Aorta (tissue), 5 donors: Measurements from ENCODE around the gene PRKCA. TPM values are rescaled to one million over a fixed set of nuclear protein-coding genes. Genes with fewer than 3 reads are reported as not detected.
A peak's percentile ranks its signal among the peaks of the same experiment; 100 is the strongest.

ENCODE experiments used
- ATAC-seq: fragments of 200-7000 bp; cut with Tn5 transposase; one replicate; pipeline ENCODE4 v1.9.1; 2022; ENCODE audit warnings: moderate library complexity; ENCODE audit not compliant: low FRiP score
- DNase-seq, 2 donors: peaks; one replicate each; pipeline ENCODE4 v3.0.0-alpha.2; 2020
- H3K27ac ChIP-seq, 2 donors: one replicate each; pipeline ENCODE4 v1.5.1; 2013; ENCODE audit warnings: low read length in 2 of 2, mild to moderate bottlenecking in 2 of 2, moderate library complexity in 2 of 2, control low read depth in 1 of 2, inconsistent platforms in 1 of 2, low read depth in 1 of 2
- H3K27me3 ChIP-seq, 2 donors: one replicate each; pipeline ENCODE4 v1.6.1; 2013; ENCODE audit warnings: control low read depth in 1 of 2, low read length in 1 of 2, mild to moderate bottlenecking in 1 of 2, moderate library complexity in 1 of 2; ENCODE audit not compliant: insufficient read depth in 2 of 2, control insufficient read depth in 1 of 2
- H3K36me3 ChIP-seq, 2 donors: one replicate each; pipeline ENCODE4 v1.6.1; 2013; ENCODE audit warnings: control low read depth in 1 of 2, low read length in 1 of 2, mild to moderate bottlenecking in 1 of 2; ENCODE audit not compliant: insufficient read depth in 2 of 2, control insufficient read depth in 1 of 2
- H3K4me1 ChIP-seq, 2 donors: one replicate each; pipeline ENCODE4 v1.6.1; 2013; ENCODE audit warnings: low read length in 2 of 2, control low read depth in 1 of 2, mild to moderate bottlenecking in 1 of 2, moderate library complexity in 1 of 2; ENCODE audit not compliant: insufficient read depth in 2 of 2, control insufficient read depth in 1 of 2
- H3K4me3 ChIP-seq, 2 donors: one replicate each; pipeline ENCODE4 v1.5.1; 2013; ENCODE audit warnings: low read length in 2 of 2, control low read depth in 1 of 2, mild to moderate bottlenecking in 1 of 2
- H3K9me3 ChIP-seq: one replicate; pipeline ENCODE4 v1.6.1; 2013; ENCODE audit warnings: mild to moderate bottlenecking, low read length; ENCODE audit not compliant: control insufficient read depth
- WGBS, 2 donors: extraction: QIAGEN DNeasy Blood & Tissue Kit; methylation state at CpG; one replicate each; pipeline ENCODE4 v1.1.7; 2013; 5-methylcytosine and 5-hydroxymethylcytosine counted together
- intact Hi-C, 2 donors: fragments of 100-400 bp; cut with DNase I; formaldehyde crosslinking; loops; one replicate each; pipeline versions ENCODE4 v1.14.2 to v1.15.0; 2022
- polyA plus RNA-seq, 2 donors: library from polyadenylated mRNA; stranded (reverse); fragments of 200-250 nt; gene quantifications; one replicate each; pipeline ENCODE4 v1.2.3, GENCODE V29; 2013
- total RNA-seq, 2 donors: library from RNA; stranded (reverse); fragmentation: NEBNext Ultra II Directional; extraction: Animal tissue kit (Norgen Biotek cat#: 25700); gene quantifications; one replicate each; pipeline ENCODE4 v1.2.1, GENCODE V29; 2021
- donor health status: healthy with polysubstance abuse.
- donor health status: Bipolar disorder and iron deficiency.
- donor health status: DM: no; HTN: no; CAD: no.
- donor health status: DM: no; HTN: no; CAD: no.
- donor health status: DM: yes; HTN: yes; CAD: no.

Gene PRKCA
- total and polyA plus RNA-seq, 4 donors, result 2.7 to 15.4 (median 9.1) TPM

GRCh38 chr17:66326476-66327047 is 24.1 kb downstream of the PRKCA start:
- Histone ChIP-seq H3K4me3 (no peak overlapping the region), H3K27ac (no peak overlapping the region), H3K4me1 (no peaks in the 10 kb centered on the region), H3K36me3 (no peaks in the 10 kb centered on the region), H3K9me3 (no peaks in the 10 kb centered on the region), H3K27me3 (no peaks in the 10 kb centered on the region)
- intact Hi-C loops, result no loop called here
- DNase-seq (no peak), ATAC-seq (no peak)
- 96 to 100% methylated on average over 2 of the region's 2 CpGs for WGBS, 2 donors

DNA sequence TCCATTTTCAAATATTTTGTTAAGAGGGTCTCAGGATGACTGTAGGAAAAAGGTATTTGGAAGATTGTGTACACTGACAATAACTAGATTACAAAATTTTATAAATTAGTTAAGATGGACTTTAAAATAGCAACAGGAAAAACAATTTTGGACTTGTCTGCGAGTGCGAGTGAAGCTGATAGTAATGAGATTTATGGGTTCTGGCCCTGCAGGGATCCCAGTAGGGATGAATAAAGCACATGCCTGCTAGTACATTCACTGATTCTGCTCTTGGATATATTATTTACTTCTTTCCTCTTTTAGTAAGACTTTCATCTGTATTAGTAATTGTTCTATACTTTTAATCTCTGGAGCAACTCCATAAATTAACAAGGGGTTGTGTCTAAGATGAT is 28.2 kb downstream of the PRKCA start:
- intact Hi-C loops, result no loop called here
- Histone ChIP-seq H3K9me3 (no peaks in the 10 kb centered on the region), H3K27ac (no peak overlapping the region), H3K4me3 (no peak overlapping the region), H3K4me1 (no peaks in the 10 kb centered on the region), H3K27me3 (no peaks in the 10 kb centered on the region), H3K36me3 (no peaks in the 10 kb centered on the region)
- 51 to 68% methylated on average over 2 of the region's 2 CpGs for WGBS, 2 donors
- ATAC-seq, result peak; percentile 54
- no peak for DNase-seq

DNA sequence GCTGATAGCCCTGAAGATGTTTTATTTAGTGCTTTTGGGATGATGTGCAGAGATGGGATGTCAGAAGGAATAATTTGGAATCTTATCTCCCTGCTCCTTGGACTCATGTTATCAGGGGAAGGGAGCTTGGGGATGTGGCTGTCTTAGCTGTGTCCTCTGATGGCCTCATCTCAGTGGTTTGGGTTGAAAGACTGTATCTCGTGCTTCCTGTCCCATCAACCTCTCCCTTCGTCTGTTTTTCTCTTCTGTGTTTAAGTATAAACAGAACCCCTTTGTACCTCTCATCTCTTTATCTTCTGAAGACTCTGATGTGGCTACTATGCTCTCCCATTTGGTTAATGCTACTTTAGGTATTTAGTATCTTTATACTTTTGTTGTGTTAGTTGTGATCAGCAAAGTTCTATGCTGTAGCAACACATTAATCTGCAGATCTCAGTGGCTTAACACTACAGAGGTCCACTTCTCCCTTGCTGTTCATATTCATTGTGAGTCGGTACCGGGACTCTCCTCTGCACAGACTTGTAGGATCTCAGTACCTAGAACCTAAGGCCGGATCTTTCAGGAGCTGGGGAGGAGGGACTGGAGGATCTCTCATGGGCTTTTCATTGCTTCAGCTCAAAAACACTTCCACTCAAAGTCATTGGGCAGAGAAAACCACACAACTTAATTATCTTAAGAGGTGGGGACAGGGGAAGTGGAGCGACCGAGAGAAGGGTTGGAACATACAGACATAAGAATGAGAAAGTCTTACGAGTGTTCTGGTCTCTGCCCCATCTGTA is 28.8 kb downstream of the PRKCA start:
- no peaks in the 10 kb centered on the region for H3K27me3 ChIP-seq
- no peaks in the 10 kb centered on the region for H3K4me1 ChIP-seq
- ATAC-seq (peak; percentile 29), DNase-seq (no peak)
- intact Hi-C loops, result no loop called here
- no peak overlapping the region for H3K4me3 ChIP-seq
- 93 to 95% methylated on average over 8 of the region's 8 CpGs for WGBS, 2 donors
- H3K9me3 ChIP-seq, result no peaks in the 10 kb centered on the region
- no peak overlapping the region for H3K27ac ChIP-seq
- no peaks in the 10 kb centered on the region for H3K36me3 ChIP-seq

DNA sequence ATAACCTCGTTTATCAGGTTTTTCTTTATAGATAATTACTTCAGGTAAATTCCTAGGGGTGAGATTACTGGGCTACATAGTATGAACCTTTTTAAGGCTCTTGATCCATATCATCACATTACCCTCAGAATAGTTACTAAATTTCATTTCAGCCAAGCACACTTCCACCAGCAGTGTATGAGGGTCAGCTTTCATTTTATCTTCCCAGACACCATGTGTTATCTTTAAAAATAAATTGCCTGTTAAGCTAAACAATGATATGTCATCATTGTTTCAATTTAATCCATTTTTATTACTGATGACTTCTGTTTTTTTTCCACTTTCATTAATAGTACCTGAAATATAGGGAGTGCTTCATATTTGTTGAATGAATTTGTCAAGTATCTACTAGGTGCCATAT is 33.4 kb downstream of the PRKCA start:
- no peak overlapping the region for H3K27ac ChIP-seq
- WGBS, 2 donors, result 93% methylated on average over 1 of the region's 1 CpG
- no peaks in the 10 kb centered on the region for H3K36me3 ChIP-seq
- H3K27me3 ChIP-seq, result no peaks in the 10 kb centered on the region
- DNase-seq (no peak), ATAC-seq (no peak)
- no peak overlapping the region for H3K4me3 ChIP-seq
- H3K9me3 ChIP-seq, result no peaks in the 10 kb centered on the region
- intact Hi-C loops, result no loop called here
- no peaks in the 10 kb centered on the region for H3K4me1 ChIP-seq

GRCh38 chr17:66337268-66337667 is 34.9 kb downstream of the PRKCA start:
- Histone ChIP-seq H3K36me3 (no peaks in the 10 kb centered on the region), H3K27me3 (no peaks in the 10 kb centered on the region), H3K4me3 (no peak overlapping the region), H3K27ac (no peak overlapping the region), H3K9me3 (no peaks in the 10 kb centered on the region), H3K4me1 (no peaks in the 10 kb centered on the region)
- intact Hi-C loops, result no loop called here
- WGBS, 2 donors, result 79 to 85% methylated on average over 6 of the region's 6 CpGs
- ATAC-seq, result no peak
- DNase-seq, result no peak

- DNase-seq (no peak), ATAC-seq (peak; percentile 36)
- WGBS, 2 donors, result 16 to 17% methylated on average over 6 of the region's 6 CpGs
- Histone ChIP-seq H3K4me3 (no peak overlapping the region), H3K27me3 (no peaks in the 10 kb centered on the region), H3K27ac (no peak overlapping the region), H3K9me3 (no peaks in the 10 kb centered on the region), H3K36me3 (no peaks in the 10 kb centered on the region), H3K4me1 (no peaks in the 10 kb centered on the region)
- intact Hi-C loops, result no loop called here
Observed at GRCh38 chr17:66337866-66338485, 35.6 kb downstream of the PRKCA start.

DNA sequence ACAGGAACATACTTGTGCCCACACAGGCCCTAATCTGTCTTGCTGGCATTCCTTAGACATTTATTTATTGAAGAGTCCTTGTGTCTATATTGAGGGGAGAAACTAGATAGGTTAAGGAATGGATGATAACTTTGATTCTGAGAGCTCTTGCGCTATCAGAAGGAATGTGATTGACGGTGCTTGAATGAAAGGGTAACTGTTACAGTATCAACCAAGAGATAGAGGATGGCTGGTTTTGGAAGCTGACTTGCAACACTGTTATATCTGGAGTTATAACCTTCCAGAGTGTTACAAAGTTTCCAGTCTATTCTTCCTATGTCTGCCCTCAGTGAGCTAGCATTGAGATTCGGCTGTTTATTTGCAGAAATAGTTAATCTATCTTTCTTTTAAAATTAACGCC is 36.5 kb downstream of the PRKCA start:
- no peak overlapping the region for H3K4me3 ChIP-seq
- intact Hi-C loops, result no loop called here
- H3K9me3 ChIP-seq, result no peaks in the 10 kb centered on the region
- no peaks in the 10 kb centered on the region for H3K4me1 ChIP-seq
- 75 to 87% methylated on average over 4 of the region's 4 CpGs for WGBS, 2 donors
- no peaks in the 10 kb centered on the region for H3K27me3 ChIP-seq
- no peak overlapping the region for H3K27ac ChIP-seq
- DNase-seq, result no peak
- no peak for ATAC-seq
- H3K36me3 ChIP-seq, result no peaks in the 10 kb centered on the region

DNA sequence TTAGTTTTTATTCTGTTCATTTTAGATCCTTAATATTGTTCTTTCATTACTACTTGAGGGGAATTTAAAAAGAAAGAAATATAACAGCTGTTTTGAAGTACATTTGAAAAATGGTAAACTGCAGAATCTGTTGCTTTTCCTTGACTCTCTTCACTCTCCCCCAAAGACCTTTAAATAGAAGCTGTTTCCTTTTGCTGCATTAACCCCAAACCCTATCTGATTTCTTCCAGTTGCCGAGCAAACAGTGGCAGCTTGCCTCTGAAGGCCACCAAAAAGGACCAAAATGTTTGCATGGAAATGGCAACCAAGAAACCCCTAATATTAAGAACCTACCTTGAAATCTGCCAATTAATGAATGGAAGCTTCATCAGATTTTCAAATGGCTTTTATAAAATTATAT is 37.1 kb downstream of the PRKCA start:
- H3K9me3 ChIP-seq, result no peaks in the 10 kb centered on the region
- no peak for DNase-seq
- intact Hi-C loops, result no loop called here
- H3K36me3 ChIP-seq, result no peaks in the 10 kb centered on the region
- no peaks in the 10 kb centered on the region for H3K4me1 ChIP-seq
- H3K4me3 ChIP-seq, result no peak overlapping the region
- no peak overlapping the region for H3K27ac ChIP-seq
- WGBS, 2 donors, result 74 to 82% methylated on average over 1 of the region's 1 CpG
- H3K27me3 ChIP-seq, result no peaks in the 10 kb centered on the region
- ATAC-seq, result no peak

DNA sequence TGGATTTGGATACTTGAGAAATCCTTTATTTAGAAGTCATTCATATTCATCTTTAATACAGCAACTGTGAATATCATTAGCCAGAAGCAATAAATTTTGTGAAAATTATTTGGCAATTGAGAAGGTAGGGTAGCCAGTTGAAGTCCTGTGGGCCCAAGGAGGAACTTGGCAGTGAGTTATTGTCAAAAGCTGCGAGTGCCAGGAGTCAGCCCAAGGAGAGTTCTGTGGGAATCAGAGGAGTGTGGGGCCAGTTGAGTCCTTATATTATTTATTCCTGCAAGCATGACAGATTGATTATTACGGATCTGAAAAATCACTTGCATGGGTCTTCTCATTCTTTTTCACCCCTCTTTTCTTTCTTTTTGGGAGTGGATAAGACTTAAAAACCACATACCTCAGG is 38.3 kb downstream of the PRKCA start:
- Histone ChIP-seq H3K27me3 (no peaks in the 10 kb centered on the region), H3K36me3 (no peaks in the 10 kb centered on the region), H3K9me3 (no peaks in the 10 kb centered on the region), H3K4me1 (no peaks in the 10 kb centered on the region), H3K4me3 (no peak overlapping the region), H3K27ac (no peak overlapping the region)
- no peak for ATAC-seq
- intact Hi-C loops, result no loop called here
- 63 to 67% methylated on average over 2 of the region's 2 CpGs for WGBS, 2 donors
- DNase-seq, result no peak
